ENCODE results near the gene EML5.

- TF ChIP-seq, protein P1, sequence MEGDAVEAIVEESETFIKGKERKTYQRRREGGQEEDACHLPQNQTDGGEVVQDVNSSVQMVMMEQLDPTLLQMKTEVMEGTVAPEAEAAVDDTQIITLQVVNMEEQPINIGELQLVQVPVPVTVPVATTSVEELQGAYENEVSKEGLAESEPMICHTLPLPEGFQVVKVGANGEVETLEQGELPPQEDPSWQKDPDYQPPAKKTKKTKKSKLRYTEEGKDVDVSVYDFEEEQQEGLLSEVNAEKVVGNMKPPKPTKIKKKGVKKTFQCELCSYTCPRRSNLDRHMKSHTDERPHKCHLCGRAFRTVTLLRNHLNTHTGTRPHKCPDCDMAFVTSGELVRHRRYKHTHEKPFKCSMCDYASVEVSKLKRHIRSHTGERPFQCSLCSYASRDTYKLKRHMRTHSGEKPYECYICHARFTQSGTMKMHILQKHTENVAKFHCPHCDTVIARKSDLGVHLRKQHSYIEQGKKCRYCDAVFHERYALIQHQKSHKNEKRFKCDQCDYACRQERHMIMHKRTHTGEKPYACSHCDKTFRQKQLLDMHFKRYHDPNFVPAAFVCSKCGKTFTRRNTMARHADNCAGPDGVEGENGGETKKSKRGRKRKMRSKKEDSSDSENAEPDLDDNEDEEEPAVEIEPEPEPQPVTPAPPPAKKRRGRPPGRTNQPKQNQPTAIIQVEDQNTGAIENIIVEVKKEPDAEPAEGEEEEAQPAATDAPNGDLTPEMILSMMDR (IDR thresholded peaks at IDR 0.05) = no peak
- no peak for TF ChIP-seq POLR2A (IDR thresholded peaks at IDR 0.05)
These were observed 25.3 kb upstream of the EML5 start for GRCh38 chr14:88818018-88818417.
